ENCODE measurements around the gene HSPA9. TPM values are rescaled to one million over a fixed set of nuclear protein-coding genes. Genes with fewer than 3 reads are reported as not detected.
A peak's percentile ranks its signal among the peaks of the same experiment; 100 is the strongest.

HSPA9 gene
- total and polyA plus RNA-seq, 2 of the 8 experiments (the other 6 are each of a cell fraction or from before 2014, with no cell fraction given): 191 to 395 TPM

- no peak overlapping the region for H3K9ac ChIP-seq (replicated peaks in 1 of 4; ENCODE audit: extremely low read depth in 1 of 4, low read depth in 3 of 4, low read length in 3 of 4)
- peak; percentile 65; the same call in 1 of the 2 replicates for TF ChIP-seq POLR2AphosphoS5 (IDR thresholded peaks at IDR 0.05; ENCODE audit: low read depth, low read length)
- no peak for TF ChIP-seq CBX8 (IDR thresholded peaks at IDR 0.05; ENCODE audit: borderline replicate concordance, low read depth, low read length)
- TF ChIP-seq CREB1 (IDR thresholded peaks at IDR 0.05): no peak
- peaks cover 17 to 44% (median 31%) of the 10 kb centered on the region in 4 experiments for H3K36me3 ChIP-seq (ENCODE audit: control insufficient read depth in 2 of 4, insufficient read depth in 4 of 4, low read length in 3 of 4)
- no peak overlapping the region for H2AK5ac ChIP-seq (ENCODE audit: low read depth, low read length)
- no peak overlapping the region for H3K56ac ChIP-seq (replicated peaks; ENCODE audit: insufficient read length, low read depth, low read length)
- H2BK12ac ChIP-seq (ENCODE audit: low read depth, low read length): no peak overlapping the region
- no peak overlapping the region for H2BK15ac ChIP-seq (ENCODE audit: low read length)
- H3K23ac ChIP-seq (ENCODE audit: insufficient read length): no peak overlapping the region
- H3K9me3 ChIP-seq (ENCODE audit: insufficient read depth in 2 of 2, low read depth in 1 of 2, low read length in 1 of 2): no peaks in the 10 kb centered on the region
- no peak overlapping the region for H4K5ac ChIP-seq (ENCODE audit: insufficient read length, low read depth, low read length)
- H4K8ac ChIP-seq (ENCODE audit: extremely low read depth, insufficient read depth, low read length): no peak overlapping the region
- H3K4ac ChIP-seq (replicated peaks; ENCODE audit: insufficient read length, low read depth, low read length): no peak overlapping the region
- H3K79me2 ChIP-seq (ENCODE audit: control insufficient read depth in 1 of 2, insufficient read depth in 2 of 2, low read length in 2 of 2): peaks cover 0 to 20% of the 10 kb centered on the region in 2 experiments; a peak in 2 of 4 replicates
- CTCF ChIA-PET (ENCODE audit: partially characterized antibody): interaction anchor here (0.7 to 1.5 kb wide), 2 partner anchors 14 to 103 kb away, joined by 3 to 5 read pairs; no protein-coding TSS in a partner anchor
- H2BK5ac ChIP-seq (ENCODE audit: low read depth, low read length): no peak overlapping the region
- no peaks in the 10 kb centered on the region for H3K4me1 ChIP-seq (replicated peaks in 1 of 4; ENCODE audit: control insufficient read depth in 3 of 4, insufficient read depth in 4 of 4, low read length in 3 of 4)
- H3K23me2 ChIP-seq (ENCODE audit: low read depth, low read length): no peaks in the 10 kb centered on the region; the same call in 1 of the 2 replicates
- H2BK20ac ChIP-seq (ENCODE audit: low read length): no peak overlapping the region
- H3K27ac ChIP-seq (ENCODE audit: low read depth, low read length): no peak overlapping the region
- no peak for DNase-seq (ENCODE audit: low read depth in 1 of 2, low spot score in 2 of 2)
- H2AFZ ChIP-seq (ENCODE audit: low read length): no peak overlapping the region
- no peaks in the 10 kb centered on the region for H3K27me3 ChIP-seq (replicated peaks in 1 of 4; ENCODE audit: control insufficient read depth in 3 of 4, extremely low read depth in 1 of 4, insufficient read depth in 3 of 4, low read length in 3 of 4)
- POLR2A ChIA-PET (ENCODE audit: partially characterized antibody): interaction anchor here (0.6 to 26.9 kb wide), 13 partner anchors 10 to 772 kb away, joined by 3 to 1018 read pairs (median 5); partner anchors contain the start of genes EGR1, ETF1 and HSPA9
- H3K18ac ChIP-seq (ENCODE audit: extremely low read depth, low read length): no peak overlapping the region
- no peaks in the 10 kb centered on the region; the same call in 1 of the 2 replicates for H3K79me1 ChIP-seq (ENCODE audit: low read depth, low read length)
- no peak overlapping the region for H3K4me2 ChIP-seq (ENCODE audit: insufficient read depth in 1 of 2, low read depth in 2 of 2, low read length in 2 of 2)
- H3K4me3 ChIP-seq (ENCODE audit: extremely low read depth in 1 of 4, insufficient read depth in 2 of 4, low read depth in 3 of 4, low read length in 4 of 4): no peak overlapping the region
- H3K14ac ChIP-seq (ENCODE audit: insufficient read length): no peak overlapping the region
- peaks cover 4 to 9% of the 10 kb centered on the region in 2 experiments for H4K20me1 ChIP-seq (replicated peaks in 1 of 2; ENCODE audit: control insufficient read depth in 1 of 2, insufficient read depth in 2 of 2, low read length in 2 of 2)
- H4K91ac ChIP-seq (replicated peaks; ENCODE audit: insufficient read length, low read length): no peak overlapping the region
- no peak overlapping the region for H2BK120ac ChIP-seq (replicated peaks; ENCODE audit: low read depth, low read length)
- no peak for FAIRE-seq
- WGBS, 2 experiments (ENCODE audit: extremely low coverage in 1 of 2, insufficient coverage in 1 of 2, insufficient read length in 1 of 2, insufficient replicate concordance in 2 of 2, low coverage in 1 of 2, low lambda C conversion rate in 2 of 2, missing lambda C conversion rate in 1 of 2): 88% methylated on average over 4 of the region's 4 CpGs; no CpG with 5 or more reads in 1 of the 2 experiments
These were observed 22.5 kb downstream of the HSPA9 start for GRCh38 chr5:138552657-138553056.
